Adrenal gland (tissue), 12 donors: ENCODE results near the gene TBC1D25. TPM values are rescaled to one million over a fixed set of nuclear protein-coding genes. Genes with fewer than 3 reads are reported as not detected.

Source experiments
- DNase-seq, 7 donors: peaks; one replicate each; pipeline ENCODE4 v3.0.0-alpha.2; 2019 to 2020
- H3K27ac ChIP-seq, 5 donors: fragments of 200-600 bp; sonication (generic) in 4 of 5; 1 replicate in 3 of 5; 2 replicates in 2 of 5; pipeline versions ENCODE4 v1.5.1 to v1.8.0; 2016 to 2020; ENCODE audit warnings: mild to moderate bottlenecking in 1 of 5
- H3K27me3 ChIP-seq: fragments of 200-600 bp; 2 replicates; pipeline ENCODE4 v1.8.0; 2021
- H3K36me3 ChIP-seq, 2 donors: fragments of 200-600 bp; replicated peaks in 1 of 2; 1 replicate in 1 of 2; 2 replicates in 1 of 2; pipeline versions ENCODE4 v1.5.1 to v1.8.0; 2018 to 2022
- H3K4me1 ChIP-seq, 2 donors: fragments of 200-600 bp; replicated peaks in 1 of 2; 1 replicate in 1 of 2; 2 replicates in 1 of 2; pipeline versions ENCODE4 v1.5.1 to v1.8.0; 2018 to 2021
- H3K4me3 ChIP-seq, 4 donors: fragments of 200-600 bp; sonication (generic) in 3 of 4; one replicate each; pipeline ENCODE4 v1.5.1; 2016 to 2018
- H3K9me3 ChIP-seq, 3 donors: fragments of 200-600 bp; sonication (generic) in 1 of 3; replicated peaks in 1 of 3; 1 replicate in 2 of 3; 2 replicates in 1 of 3; pipeline versions ENCODE4 v1.5.1 to v1.8.0; 2016 to 2021
- CTCF ChIP-seq, 6 experiments: fragments of 450-650 bp in 4 of 6; fragments of 200-600 bp in 2 of 6; sonication (generic) in 1 of 6; IDR thresholded peaks; 1 replicate in 5 of 6; 2 replicates in 1 of 6; pipeline versions ENCODE4 v1.5.1 to v1.8.0; 2016 to 2021; ENCODE audit warnings: antibody characterized with exemption in 6 of 6, mild to moderate bottlenecking in 2 of 6, moderate library complexity in 1 of 6
- POLR2A ChIP-seq, 2 donors: fragments of 450-650 bp; IDR thresholded peaks; one replicate each; pipeline ENCODE4 v1.6.1; 2017; ENCODE audit warnings: antibody characterized with exemption in 2 of 2, mild to moderate bottlenecking in 2 of 2, moderate library complexity in 1 of 2
- WGBS, 4 donors: extraction: QIAGEN DNeasy Blood & Tissue Kit in 2 of 4; methylation state at CpG; one replicate each; pipeline versions ENCODE4 v1.1.5 to v1.1.7; 2013 to 2017; 5-methylcytosine and 5-hydroxymethylcytosine counted together
- intact Hi-C, 2 donors: fragments of 100-400 bp; cut with DNase I; formaldehyde crosslinking; loops; one replicate each; pipeline versions ENCODE4 v1.14.1 to v1.15.0; 2022 to 2023
- polyA plus RNA-seq, 3 donors: library from polyadenylated mRNA; stranded (reverse); fragments of 200-250 nt in 2 of 3; fragments of 350-450 nt in 1 of 3; fragmentation: Illumina TruSeq in 1 of 3; extraction: RNeasy Lipid Tissue Mini Kit (QIAGEN cat#74804) in 1 of 3; gene quantifications; one replicate each; pipeline ENCODE4 v1.2.3, GENCODE V29; 2013 to 2014
- total RNA-seq, 9 donors: library from RNA; depleted of rRNA in 4 of 9; stranded (reverse); fragments of >200 nt in 4 of 9; fragments of 120-200 nt in 1 of 9; fragmentation: NEBNext Ultra II Directional in 1 of 9; extraction: Animal tissue kit (Norgen Biotek cat#: 25700) in 1 of 9; gene quantifications; one replicate each; pipeline versions ENCODE4 v1.1.0 to v1.2.4, GENCODE V29; 2013 to 2023
- donor health status: healthy with polysubstance abuse.
- donor health status: Bipolar disorder and iron deficiency.
- donor health status: DM: yes; HTN: yes; CAD: no.
- donor health status: DM: no; HTN: no; CAD: no.
- donor health status: DM: no; HTN: no; CAD: no.
- donor health status: DM: yes; HTN: yes; CAD: no.

Gene TBC1D25
- total and polyA plus RNA-seq, 12 donors, result 8.9 to 31.0 (median 13.5) TPM

DNA sequence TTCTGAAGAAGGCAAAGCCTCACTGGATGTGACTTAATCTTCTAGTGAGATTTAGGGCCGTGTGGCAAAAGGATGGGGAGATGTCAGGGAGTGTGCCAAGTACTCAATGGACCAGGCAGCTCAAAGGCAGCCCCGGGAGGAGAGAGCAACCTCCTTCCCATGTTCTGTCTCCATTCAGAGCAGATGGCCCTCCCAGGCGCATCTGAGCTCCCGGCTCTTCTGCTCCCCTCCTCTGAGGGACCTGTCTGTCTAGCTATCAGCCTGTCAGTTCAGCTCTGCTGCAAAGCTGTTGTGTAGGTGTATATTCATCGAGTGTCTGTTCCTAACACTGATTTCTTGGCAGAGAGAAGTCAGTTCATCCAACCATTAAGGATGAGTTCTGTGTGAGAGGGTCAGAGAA lies 41.6 kb upstream of the TBC1D25 start:
- Histone ChIP-seq H3K4me1 (no peaks in the 10 kb centered on the region), H3K27ac (peak overlapping the region in 3 of 5 donors; percentile 28 to 65 (median 30)), H3K4me3 (no peak overlapping the region), H3K9me3 (no peaks in the 10 kb centered on the region), H3K36me3 (no peaks in the 10 kb centered on the region), H3K27me3 (no peaks in the 10 kb centered on the region)
- TF ChIP-seq POLR2A (IDR thresholded peaks at IDR 0.05), result no peak
- no peak for DNase-seq
- intact Hi-C loops, result loop anchor here in 1 of 2 donors (10.0 kb wide), 1 partner anchor 413 kb away; no protein-coding TSS in a partner anchor
- WGBS, 4 donors, result 48 to 63% (median 56%) methylated on average over 2 to 5 of the region's 5 CpGs

GRCh38 chrX:48498374-48498809 lies 41.1 kb upstream of the TBC1D25 start:
- no peak overlapping the region for H3K4me3 ChIP-seq
- no peaks in the 10 kb centered on the region for H3K4me1 ChIP-seq
- H3K27ac ChIP-seq, result peak overlapping the region in 2 of 5 donors; percentile 28 to 65
- intact Hi-C loops, result loop anchor here in 1 of 2 donors (10.0 kb wide), 1 partner anchor 414 kb away; no protein-coding TSS in a partner anchor
- WGBS, 4 donors, result 29 to 57% (median 50%) methylated on average over 6 of the region's 6 CpGs
- no peaks in the 10 kb centered on the region for H3K36me3 ChIP-seq
- TF ChIP-seq CTCF (IDR thresholded peaks at IDR 0.05), result no peak
- TF ChIP-seq POLR2A (IDR thresholded peaks at IDR 0.05), result peak in 1 of 2 donors; percentile 49
- H3K27me3 ChIP-seq, result no peaks in the 10 kb centered on the region
- no peaks in the 10 kb centered on the region for H3K9me3 ChIP-seq
- DNase-seq, result peak; percentile 53 to 84 (median 69)

DNA sequence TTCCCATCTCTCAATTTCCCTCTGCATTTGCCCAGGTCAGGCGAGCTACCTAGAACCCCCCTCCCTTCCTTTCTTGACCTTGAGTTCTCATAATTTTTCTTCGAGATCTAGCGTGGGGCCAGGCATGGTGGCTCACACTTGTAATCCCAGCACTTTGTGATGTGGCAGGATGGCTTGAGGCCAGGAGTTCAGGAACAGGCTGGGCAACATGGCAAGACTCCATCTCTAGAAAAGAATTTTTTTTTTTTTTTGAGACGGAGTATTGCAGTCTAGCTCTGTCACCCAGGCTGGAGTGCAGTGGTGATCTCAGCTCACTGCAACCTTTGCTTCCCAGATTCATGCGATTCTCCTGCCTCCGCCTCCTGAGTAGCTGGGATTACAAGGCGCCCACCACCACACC lies 35.3 kb upstream of the TBC1D25 start:
- TF ChIP-seq CTCF (IDR thresholded peaks at IDR 0.05) (no peak), POLR2A (IDR thresholded peaks at IDR 0.05) (no peak)
- peak in 6 of 7 donors; percentile 40 to 69 (median 62) for DNase-seq
- intact Hi-C loops, result no loop called here

GRCh38 chrX:48505481-48505880 lies 34.0 kb upstream of the TBC1D25 start:
- H3K27ac ChIP-seq, result peak overlapping the region in 2 of 5 donors; percentile 32 to 42
- peak in 4 of 7 donors; percentile 38 to 69 (median 54) for DNase-seq
- H3K27me3 ChIP-seq, result no peaks in the 10 kb centered on the region
- H3K9me3 ChIP-seq, result no peaks in the 10 kb centered on the region
- intact Hi-C loops, result no loop called here
- 31 to 54% (median 41%) methylated on average over 5 of the region's 5 CpGs for WGBS, 4 donors
- H3K4me1 ChIP-seq, result peaks cover 0 to 6% of the 10 kb centered on the region in 2 donors
- TF ChIP-seq POLR2A (IDR thresholded peaks at IDR 0.05) (no peak), CTCF (IDR thresholded peaks at IDR 0.05) (no peak)
- H3K36me3 ChIP-seq, result no peaks in the 10 kb centered on the region
- H3K4me3 ChIP-seq, result no peak overlapping the region

More for the DNA sequence above, 35.3 kb upstream of the TBC1D25 start:
- Histone ChIP-seq H3K27ac (peak overlapping the region in 1 of 5 donors; percentile 49), H3K4me3 (no peak overlapping the region), H3K9me3 (no peaks in the 10 kb centered on the region), H3K27me3 (no peaks in the 10 kb centered on the region), H3K36me3 (no peaks in the 10 kb centered on the region), H3K4me1 (peaks cover 0 to 6% of the 10 kb centered on the region in 2 donors)
- WGBS, 4 donors, result 58 to 71% (median 66%) methylated on average over 7 of the region's 7 CpGs

- no peaks in the 10 kb centered on the region for H3K27me3 ChIP-seq
- peaks cover 0 to 6% of the 10 kb centered on the region in 2 donors for H3K4me1 ChIP-seq
- intact Hi-C loops, result no loop called here
- H3K36me3 ChIP-seq, result no peaks in the 10 kb centered on the region
- H3K9me3 ChIP-seq, result no peaks in the 10 kb centered on the region
- H3K27ac ChIP-seq, result peak overlapping the region in 1 of 5 donors; percentile 22
- TF ChIP-seq POLR2A (IDR thresholded peaks at IDR 0.05) (no peak), CTCF (IDR thresholded peaks at IDR 0.05) (no peak)
- DNase-seq, result no peak
- no peak overlapping the region for H3K4me3 ChIP-seq
- WGBS, 4 donors, result 73 to 97% (median 87%) methylated on average over 3 to 5 of the region's 5 CpGs
Observed at GRCh38 chrX:48507246-48507645, 32.3 kb upstream of the TBC1D25 start.
